HepG2 (cell line): Measurements from ENCODE around the gene ATP6V0A1. TPM values are rescaled to one million over a fixed set of nuclear protein-coding genes. Genes with fewer than 3 reads are reported as not detected.
A peak's percentile ranks its signal among the peaks of the same experiment; 100 is the strongest.

ENCODE experiments used
- DNMT1 ChIP-seq: sonication (generic); formaldehyde crosslinking; IDR thresholded peaks from 2 replicates; pipeline ENCODE4 v1.5.1; 2020; ENCODE audit warnings: mild to moderate bottlenecking, missing genetic modification reagents
- GABPB1 ChIP-seq: IDR thresholded peaks from 2 replicates; pipeline ENCODE4 v1.6.1; 2016; ENCODE audit warnings: mild to moderate bottlenecking, missing genetic modification reagents, moderate library complexity, missing compliant biosample characterization
- KLF16 ChIP-seq, 2 experiments: sonication (generic) in 1 of 2; formaldehyde crosslinking in 1 of 2; IDR thresholded peaks; 2 replicates each; pipeline versions ENCODE4 v1.6.1 to v1.8.0; 2016 to 2023; ENCODE audit warnings: missing genetic modification reagents in 2 of 2, missing compliant biosample characterization in 1 of 2
- MAZ ChIP-seq, 2 experiments: sonication (generic) in 1 of 2; formaldehyde crosslinking in 1 of 2; IDR thresholded peaks; 2 replicates each; pipeline versions ENCODE4 v1.5.0 to v1.6.1; 2012 to 2020; ENCODE audit warnings: low read depth in 2 of 2, mild to moderate bottlenecking in 2 of 2, borderline replicate concordance in 1 of 2, improper control_type of control experiment in 1 of 2, low read length in 1 of 2, missing genetic modification reagents in 1 of 2, moderate library complexity in 1 of 2
- POGZ ChIP-seq: sonication (generic); formaldehyde crosslinking; IDR thresholded peaks from 2 replicates; pipeline ENCODE4 v1.4.0; 2020; ENCODE audit warnings: mild to moderate bottlenecking, missing genetic modification reagents
- RXRA ChIP-seq: sonication (generic); formaldehyde crosslinking; IDR thresholded peaks from 2 replicates; pipeline ENCODE4 v1.5.1; 2020; ENCODE audit warnings: missing genetic modification reagents
- RXRB ChIP-seq: IDR thresholded peaks from 2 replicates; pipeline ENCODE4 v1.6.1; 2016; ENCODE audit warnings: borderline replicate concordance, missing genetic modification reagents, missing compliant biosample characterization
- SAP130 ChIP-seq: IDR thresholded peaks from 2 replicates; pipeline ENCODE4 v1.6.1; 2016; ENCODE audit warnings: low read depth
- SKI ChIP-seq: fragments of 450-650 bp; IDR thresholded peaks from one replicate; pipeline ENCODE4 v1.6.1; 2018; ENCODE audit warnings: mild to moderate bottlenecking; ENCODE audit not compliant: partially characterized antibody
- TBX2 ChIP-seq: sonication (generic); formaldehyde crosslinking; IDR thresholded peaks from 2 replicates; pipeline ENCODE4 v1.5.0; 2020; ENCODE audit warnings: missing genetic modification reagents, mild to moderate bottlenecking, borderline replicate concordance
- TEAD3 ChIP-seq: optimal IDR thresholded peaks from 2 replicates; pipeline ENCODE3; 2016; ENCODE audit warnings: borderline replicate concordance
- ZBTB39 ChIP-seq: sonication (generic); formaldehyde crosslinking; IDR thresholded peaks from 2 replicates; pipeline ENCODE4 v1.5.0; 2020; ENCODE audit warnings: missing genetic modification reagents
- ZBTB4 ChIP-seq: sonication (generic); formaldehyde crosslinking; IDR thresholded peaks from 2 replicates; pipeline ENCODE4 v1.4.0; 2020; ENCODE audit warnings: missing genetic modification reagents, mild to moderate bottlenecking, borderline replicate concordance
- ZMYM4 ChIP-seq: sonication (generic); formaldehyde crosslinking; IDR thresholded peaks from 2 replicates; pipeline ENCODE4 v1.8.1; 2023; ENCODE audit warnings: mild to moderate bottlenecking, missing genetic modification reagents
- ZNF136 ChIP-seq: sonication (generic); formaldehyde crosslinking; IDR thresholded peaks from 2 replicates; pipeline ENCODE4 v1.8.1; 2022; ENCODE audit warnings: low read depth, mild to moderate bottlenecking, moderate library complexity, missing genetic modification reagents
- ZNF263 ChIP-seq: sonication (generic); formaldehyde crosslinking; IDR thresholded peaks from 2 replicates; pipeline ENCODE4 v1.4.0; 2020; ENCODE audit warnings: missing genetic modification reagents
- ZNF44 ChIP-seq: sonication (generic); formaldehyde crosslinking; IDR thresholded peaks from 2 replicates; pipeline ENCODE4 v1.5.1; 2020; ENCODE audit warnings: mild to moderate bottlenecking, missing genetic modification reagents
- ZNF563 ChIP-seq: sonication (generic); formaldehyde crosslinking; IDR thresholded peaks from 2 replicates; pipeline ENCODE4 v1.8.0; 2022; ENCODE audit warnings: mild to moderate bottlenecking, moderate library complexity, missing genetic modification reagents
- ZNF616 ChIP-seq: sonication (generic); formaldehyde crosslinking; IDR thresholded peaks from 2 replicates; pipeline ENCODE4 v1.5.0; 2020; ENCODE audit warnings: low read depth, mild to moderate bottlenecking, missing genetic modification reagents
- ZNF704 ChIP-seq: sonication (generic); formaldehyde crosslinking; IDR thresholded peaks from 2 replicates; pipeline ENCODE4 v1.8.1; 2023; ENCODE audit warnings: mild to moderate bottlenecking, inconsistent platforms, moderate library complexity, missing genetic modification reagents, borderline replicate concordance
- ZNF776 ChIP-seq: sonication (generic); formaldehyde crosslinking; IDR thresholded peaks from 2 replicates; pipeline ENCODE4 v1.4.0; 2020; ENCODE audit warnings: mild to moderate bottlenecking, missing genetic modification reagents
- polyA plus RNA-seq, 8 experiments: library from polyadenylated mRNA; depleted of rRNA in 3 of 8; stranded (reverse) in 7 of 8; unstranded in 1 of 8; fragments of >200 nt; fragmentation: Illumina TruSeq in 4 of 8; extraction: Trizol in 4 of 8; gene quantifications; 2 replicates each; pipeline versions ENCODE4 v1.2.1 to v1.2.3, GENCODE V29; 2011 to 2016; ENCODE audit warnings: low read depth in 4 of 8, missing spikeins in 1 of 8, mixed read lengths in 1 of 8; ENCODE audit not compliant: insufficient read depth in 1 of 8
- total RNA-seq, 5 experiments: library from RNA; depleted of rRNA; stranded (reverse); fragments of >200 nt; fragmentation: Illumina TruSeq; extraction: Trizol; gene quantifications; 2 replicates each; pipeline ENCODE4 v1.2.3, GENCODE V29; 2016; ENCODE audit warnings: low read depth in 1 of 5

ATP6V0A1 gene
- total and polyA plus RNA-seq, 2 of the 13 experiments (the other 11 are each of a cell fraction or from before 2014, with no cell fraction given) = 27.9 to 54.1 TPM

- no peak for TF ChIP-seq ZNF704 (CRISPR knock-in tag)
- TF ChIP-seq ZBTB4 (CRISPR knock-in tag) = 0 out of 2 replicates have a peak, but pooled peaks have one; percentile 12
- peak; percentile 59; the same call in 1 of the 2 replicates for TF ChIP-seq ZNF136 (CRISPR knock-in tag)
- TF ChIP-seq KLF16 (CRISPR knock-in tag; IDR thresholded peaks at IDR 0.05) = 0 out of 4 replicates have a peak, but pooled peaks of 1 of the 2 experiments have one; percentile 69
- peak; percentile 93; the same call in 1 of the 2 replicates for TF ChIP-seq DNMT1 (CRISPR knock-in tag)
- TF ChIP-seq MAZ (IDR thresholded peaks at IDR 0.05; ENCODE audit: borderline replicate concordance, low read depth, low read length) = no peak
- no peak for TF ChIP-seq MAZ (CRISPR knock-in tag; IDR thresholded peaks at IDR 0.05; ENCODE audit: low read depth)
- TF ChIP-seq ZNF563 = no peak
- TF ChIP-seq SKI = no peak
- TF ChIP-seq GABPB1 (CRISPR knock-in tag) = 0 out of 2 replicates have a peak, but pooled peaks have one; percentile 17
- 0 out of 2 replicates have a peak, but pooled peaks have one; percentile 16 for TF ChIP-seq RXRB (CRISPR knock-in tag)
- TF ChIP-seq RXRA (CRISPR knock-in tag) = 0 out of 2 replicates have a peak, but pooled peaks have one; percentile 62
- 0 out of 2 replicates have a peak, but pooled peaks have one; percentile 35 for TF ChIP-seq ZBTB39
- no peak; the same call in 1 of the 2 replicates for TF ChIP-seq ZNF263 (CRISPR knock-in tag)
- TF ChIP-seq SAP130 (CRISPR knock-in tag) = no peak; the same call in 1 of the 2 replicates
- TF ChIP-seq POGZ (CRISPR knock-in tag) = 0 out of 2 replicates have a peak, but pooled peaks have one; percentile 14
- peak; percentile 50; the same call in 1 of the 2 replicates for TF ChIP-seq ZNF44 (CRISPR knock-in tag)
- peak; percentile 59; the same call in 1 of the 2 replicates for TF ChIP-seq ZNF616 (CRISPR knock-in tag)
- TF ChIP-seq ZNF776 (CRISPR knock-in tag) = peak; percentile 91
- peak; percentile 35 for TF ChIP-seq TBX2
- no peak for TF ChIP-seq TEAD3 (CRISPR knock-in tag)
- TF ChIP-seq ZMYM4 (CRISPR knock-in tag) = no peak
Measured at GRCh38 chr17:42422412-42422957, 36.2 kb upstream of the ATP6V0A1 start (continued).
